Endothelial cell of umbilical vein (primary cell): Measurements from ENCODE around the gene ADIPOR1. TPM values are rescaled to one million over a fixed set of nuclear protein-coding genes. Genes with fewer than 3 reads are reported as not detected.

Experiments used
- BruUV-seq: library from RNA; stranded (reverse); fragments of 400-500 nt; replicated peaks from 2 replicates; lab custom pipeline; 2021; lab: Mats Ljungman, UMichigan
- CTCF ChIA-PET: fragments of 300-600, 350-600 bp; sonication (Branson Sonifier 250); formaldehyde crosslinking; loops from one replicate; lab custom pipeline; 2021; ENCODE audit warnings: antibody characterized with exemption, inconsistent platforms; lab: Charles Lee
- POLR2A ChIA-PET: fragments of 300-600, 350-600 bp; sonication (Branson Sonifier 250); formaldehyde crosslinking; loops from one replicate; lab custom pipeline; 2021; ENCODE audit warnings: antibody characterized with exemption, inconsistent platforms; lab: Charles Lee
- DNase-seq: peaks from one replicate; pipeline ENCODE4 v3.0.0-alpha.2; 2011; ENCODE audit warnings: low read depth, low spot score
- FAIRE-seq: peaks from 2 replicates; lab custom pipeline; 2011; peaks lifted over from hg19 to GRCh38; lab: Jason Lieb, UNC
- H2AFZ ChIP-seq: 2 replicates; pipeline ENCODE4 v1.6.0; 2012; ENCODE audit warnings: low read depth, low read length, control low read depth, inconsistent platforms
- H3K27ac ChIP-seq: 2 replicates; pipeline ENCODE4 v1.5.1; 2011; ENCODE audit warnings: low read depth, mild to moderate bottlenecking, control low read depth, low read length, moderate library complexity; ENCODE audit not compliant: insufficient read depth
- H3K27me3 ChIP-seq, 2 experiments: 2 replicates each; pipeline versions ENCODE4 v1.6.0 to v1.6.1; 2011; ENCODE audit warnings: low read length in 2 of 2, mixed read lengths in 1 of 2; ENCODE audit not compliant: control insufficient read depth in 2 of 2, insufficient read depth in 2 of 2
- H3K36me3 ChIP-seq, 2 experiments: 2 replicates in 1 of 2; 3 replicates in 1 of 2; pipeline ENCODE4 v1.5.1; 2011; ENCODE audit warnings: low read length in 2 of 2, mild to moderate bottlenecking in 1 of 2, moderate library complexity in 1 of 2; ENCODE audit not compliant: control insufficient read depth in 2 of 2, insufficient read depth in 2 of 2; ENCODE audit errors: extremely low read depth in 1 of 2
- H3K4me1 ChIP-seq: 3 replicates; pipeline ENCODE4 v1.5.1; 2011; ENCODE audit warnings: mild to moderate bottlenecking, low read length; ENCODE audit not compliant: control insufficient read depth, insufficient read depth; ENCODE audit errors: extremely low read depth
- H3K4me2 ChIP-seq: 2 replicates; pipeline ENCODE4 v1.6.1; 2011; ENCODE audit warnings: low read length, control low read depth, mixed read lengths; ENCODE audit not compliant: insufficient read depth
- H3K4me3 ChIP-seq, 3 experiments: fragments of 200-600 bp in 1 of 3; sonication (generic), shearing (Covaris generic) in 1 of 3; replicated peaks in 1 of 3; 2 replicates each; pipeline ENCODE4 v1.5.1; 2011 to 2016; ENCODE audit warnings: control low read depth in 3 of 3, low read length in 3 of 3, mild to moderate bottlenecking in 2 of 3, inconsistent platforms in 1 of 3, low read depth in 1 of 3, moderate library complexity in 1 of 3; ENCODE audit not compliant: insufficient read depth in 1 of 3
- H3K79me2 ChIP-seq: 2 replicates; pipeline ENCODE4 v1.6.0; 2012; ENCODE audit warnings: low read length, inconsistent platforms; ENCODE audit not compliant: control insufficient read depth, insufficient read depth
- H3K9ac ChIP-seq: replicated peaks from 2 replicates; pipeline ENCODE3; 2011; ENCODE audit warnings: low read length, control low read depth; ENCODE audit not compliant: insufficient read depth; ENCODE audit errors: extremely low read depth
- H3K9me1 ChIP-seq: replicated peaks from 3 replicates; pipeline ENCODE4 v1.6.0; 2011; ENCODE audit warnings: mild to moderate bottlenecking, low read length; ENCODE audit not compliant: control insufficient read depth, insufficient read depth; ENCODE audit errors: extremely low read depth
- H3K9me3 ChIP-seq: replicated peaks from 2 replicates; pipeline ENCODE4 v1.5.1; 2012; ENCODE audit warnings: low read length, inconsistent platforms; ENCODE audit not compliant: control insufficient read depth, insufficient read depth
- H4K20me1 ChIP-seq: replicated peaks from 2 replicates; pipeline ENCODE3; 2011; ENCODE audit warnings: mild to moderate bottlenecking, low read length; ENCODE audit not compliant: control insufficient read depth, insufficient read depth; ENCODE audit errors: extremely low read depth
- EZH2 ChIP-seq: IDR thresholded peaks from 2 replicates; pipeline ENCODE4 v1.6.1; 2012; ENCODE audit warnings: borderline replicate concordance, low read depth, mild to moderate bottlenecking, moderate library complexity, low read length, inconsistent platforms; ENCODE audit not compliant: severe bottlenecking
- FOS ChIP-seq: IDR thresholded peaks from 2 replicates; pipeline ENCODE4 v1.6.1; 2011; ENCODE audit warnings: mild to moderate bottlenecking, low read length, moderate library complexity, borderline replicate concordance; ENCODE audit not compliant: insufficient read depth
- GATA2 ChIP-seq: IDR thresholded peaks from 2 replicates; pipeline ENCODE4 v1.7.0; 2011; ENCODE audit warnings: low read depth, mild to moderate bottlenecking, moderate library complexity, mixed read lengths, low read length; ENCODE audit not compliant: insufficient read length, insufficient read depth
- JUN ChIP-seq: IDR thresholded peaks from 2 replicates; pipeline ENCODE4 v1.6.1; 2011; ENCODE audit warnings: borderline replicate concordance, low read depth; ENCODE audit not compliant: insufficient read length, insufficient read depth
- MYC ChIP-seq: IDR thresholded peaks from one replicate; pipeline ENCODE4 v1.6.1; 2011; ENCODE audit warnings: mild to moderate bottlenecking, low read depth, low read length
- POLR2A ChIP-seq: IDR thresholded peaks from 2 replicates; pipeline ENCODE4 v1.6.1; 2012; ENCODE audit warnings: low read depth, mild to moderate bottlenecking, control low read depth, low read length
- POLR2AphosphoS5 ChIP-seq: IDR thresholded peaks from 2 replicates; pipeline ENCODE4 v1.6.1; 2012; ENCODE audit warnings: low read depth, mild to moderate bottlenecking, control low read depth, low read length, moderate library complexity; ENCODE audit not compliant: insufficient read depth
- dilution Hi-C: fragments of 300-500 bp; cut with MboI; formaldehyde crosslinking; loops from one replicate; pipeline ENCODE4 v1.15.0; 2019; ENCODE audit warnings: low sequenced_read_pairs; ENCODE audit not compliant: extremely low pct_ligation_motif_present
- intact Hi-C: fragments of 100-400 bp; cut with micrococcal nuclease; formaldehyde crosslinking; loops from one replicate; pipeline ENCODE4 v1.10.0; 2022
- polyA plus RNA-seq, 4 experiments: library from polyadenylated mRNA; depleted of rRNA in 3 of 4; stranded (reverse) in 3 of 4; unstranded in 1 of 4; fragments of >200 nt; gene quantifications; 2 replicates each; pipeline versions ENCODE4 v1.2.1 to v1.2.3, GENCODE V29; 2011 to 2012; ENCODE audit warnings: missing spikeins in 1 of 4
- total RNA-seq: library from RNA; stranded (reverse); gene quantifications from 2 replicates; pipeline ENCODE4 v1.2.3, GENCODE V29; 2021
- TF ChIP-seq, protein P1 (sequence below), 2 donors: IDR thresholded peaks; 1 replicate in 1 of 2; 2 replicates in 1 of 2; pipeline ENCODE4 v1.5.1; 2011; ENCODE audit warnings: low read length in 2 of 2, mild to moderate bottlenecking in 2 of 2, moderate library complexity in 2 of 2, control low read depth in 1 of 2, inconsistent platforms in 1 of 2, low read depth in 1 of 2; ENCODE audit not compliant: insufficient read depth in 1 of 2; ENCODE audit errors: extremely low read depth in 1 of 2
- TF ChIP-seq, protein P2 (sequence below): IDR thresholded peaks from 2 replicates; pipeline ENCODE4 v1.6.1; 2011; ENCODE audit not compliant: insufficient read depth, insufficient read length

ADIPOR1 gene
- total and polyA plus RNA-seq, 2 donors (not counting 3 experiments of a cell fraction or from before 2014, with no cell fraction given), result 67.2 to 135 TPM

DNA sequence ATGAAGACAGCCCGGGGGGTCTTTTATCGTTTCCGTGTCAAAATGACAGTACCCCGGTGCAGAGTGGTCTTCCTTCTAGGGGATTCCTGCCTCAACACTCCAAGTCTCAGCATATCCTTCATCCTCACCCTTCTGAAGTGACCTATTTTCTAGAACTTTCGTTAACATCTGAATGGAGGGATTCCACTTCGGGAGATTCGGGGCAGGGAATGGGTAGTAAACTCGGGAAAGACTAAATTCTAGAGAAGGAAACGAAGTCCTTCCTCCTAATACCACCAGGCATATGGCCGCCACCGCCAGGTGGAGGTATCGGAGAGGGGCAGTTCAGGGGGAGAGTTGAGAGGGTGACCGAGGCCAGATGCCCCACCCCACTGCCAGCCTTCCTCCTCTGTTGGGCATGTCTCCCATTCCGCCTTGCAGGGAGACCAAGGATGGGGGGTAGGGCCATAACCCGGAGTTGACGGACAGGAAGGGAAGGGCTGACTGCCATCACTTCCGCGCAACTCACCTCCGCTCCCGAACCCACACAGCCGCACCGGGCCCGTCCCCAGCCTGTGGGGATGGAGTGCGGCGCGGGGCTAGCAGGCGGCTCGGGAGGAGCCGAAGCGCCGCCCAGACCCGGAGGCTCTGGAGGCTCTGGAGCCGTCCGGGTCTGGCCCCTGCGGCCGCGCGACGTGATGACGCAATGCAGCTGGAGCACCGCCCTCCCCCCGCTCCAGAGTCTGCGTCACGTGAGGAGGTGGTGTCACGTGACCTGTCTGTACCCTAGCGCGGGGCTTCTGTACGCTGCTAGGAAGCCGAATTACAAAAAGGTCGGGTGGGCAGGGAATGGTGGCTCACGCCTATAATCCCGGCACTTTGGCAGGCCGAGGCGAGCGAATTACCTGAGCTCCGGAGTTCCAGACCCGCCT, 31.3 kb downstream of the ADIPOR1 start, which contains the start of gene KLHL12:
KLHL12 (minus strand) TSS at position 654 of the 911 bp plus-strand sequence. CDS start 2,072 bp downstream, outside the sequence.
- H3K4me2 ChIP-seq, result peak within 1 kb of the TSS; percentile 87
- peak within 1 kb of the TSS; percentile 86 for H2AFZ ChIP-seq
- peak; percentile 91 for FAIRE-seq
- H3K36me3 ChIP-seq, result peaks cover 0 to 2% of the 10 kb centered on the region in 2 experiments
- intact Hi-C loops, result loop anchor here (1.0 to 2.0 kb wide), 6 partner anchors 26 to 80 kb away; partner anchors contain the start of genes ADIPOR1 and TMEM183A
- H3K4me3 ChIP-seq, result peak within 1 kb of the TSS; percentile 33 to 99 (median 88)
- no peaks in the 10 kb centered on the region for H4K20me1 ChIP-seq
- peak within 1 kb of the TSS; percentile 70 for H3K27ac ChIP-seq
- dilution Hi-C loops, result no loop called here
- no peaks in the 10 kb centered on the region for H3K27me3 ChIP-seq
- H3K79me2 ChIP-seq, result peaks cover 4% of the 10 kb centered on the region
- peaks cover 2% of the 10 kb centered on the region for H3K4me1 ChIP-seq
- ChIA-PET POLR2A (interaction anchor here (0.6 kb wide), 1 partner anchor 38 kb away, joined by 4 read pairs; no protein-coding TSS in a partner anchor), CTCF (interaction anchor here (0.7 to 1.2 kb wide), 4 partner anchors 41 to 80 kb away, joined by 3 to 5 read pairs (median 4); partner anchors contain the start of gene TMEM183A)
- TSS peak; percentile 65 for BruUV-seq
- H3K9ac ChIP-seq, result peak within 1 kb of the TSS; percentile 77
- DNase-seq, result peak; percentile 97
- TF ChIP-seq MYC (no peak), POLR2A (peak; percentile 93), JUN (peak; percentile 31), EZH2 (no peak), GATA2 (no peak), FOS (peak; percentile 6), POLR2AphosphoS5 (peak; percentile 95)
- TF ChIP-seq, protein P1, sequence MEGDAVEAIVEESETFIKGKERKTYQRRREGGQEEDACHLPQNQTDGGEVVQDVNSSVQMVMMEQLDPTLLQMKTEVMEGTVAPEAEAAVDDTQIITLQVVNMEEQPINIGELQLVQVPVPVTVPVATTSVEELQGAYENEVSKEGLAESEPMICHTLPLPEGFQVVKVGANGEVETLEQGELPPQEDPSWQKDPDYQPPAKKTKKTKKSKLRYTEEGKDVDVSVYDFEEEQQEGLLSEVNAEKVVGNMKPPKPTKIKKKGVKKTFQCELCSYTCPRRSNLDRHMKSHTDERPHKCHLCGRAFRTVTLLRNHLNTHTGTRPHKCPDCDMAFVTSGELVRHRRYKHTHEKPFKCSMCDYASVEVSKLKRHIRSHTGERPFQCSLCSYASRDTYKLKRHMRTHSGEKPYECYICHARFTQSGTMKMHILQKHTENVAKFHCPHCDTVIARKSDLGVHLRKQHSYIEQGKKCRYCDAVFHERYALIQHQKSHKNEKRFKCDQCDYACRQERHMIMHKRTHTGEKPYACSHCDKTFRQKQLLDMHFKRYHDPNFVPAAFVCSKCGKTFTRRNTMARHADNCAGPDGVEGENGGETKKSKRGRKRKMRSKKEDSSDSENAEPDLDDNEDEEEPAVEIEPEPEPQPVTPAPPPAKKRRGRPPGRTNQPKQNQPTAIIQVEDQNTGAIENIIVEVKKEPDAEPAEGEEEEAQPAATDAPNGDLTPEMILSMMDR (IDR thresholded peaks at IDR 0.05; ENCODE audit: extremely low read depth in 1 of 2, insufficient read depth in 1 of 2, low read depth in 1 of 2, low read length in 2 of 2), result peak; percentile 50 to 61
- TF ChIP-seq, protein P2, sequence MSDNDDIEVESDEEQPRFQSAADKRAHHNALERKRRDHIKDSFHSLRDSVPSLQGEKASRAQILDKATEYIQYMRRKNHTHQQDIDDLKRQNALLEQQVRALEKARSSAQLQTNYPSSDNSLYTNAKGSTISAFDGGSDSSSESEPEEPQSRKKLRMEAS, result peak; percentile 99
- H3K9me1 ChIP-seq, result no peaks in the 10 kb centered on the region
- no peaks in the 10 kb centered on the region for H3K9me3 ChIP-seq
